ENCODE data around the gene CFAP107. TPM values are rescaled to one million over a fixed set of nuclear protein-coding genes. Genes with fewer than 3 reads are reported as not detected.

Gene CFAP107
- total RNA-seq, 1 donor from 2014 or later = not detected

- no peak overlapping the region for H3K4me3 Mint-ChIP-seq
- H3K4me2 ChIP-seq = no peak overlapping the region
- H3K36me3 Mint-ChIP-seq = no peaks in the 10 kb centered on the region
- no peaks in the 10 kb centered on the region for H4K20me1 ChIP-seq (ENCODE audit: low read depth)
- H3K9me3 ChIP-seq (ENCODE audit: low read depth) = no peaks in the 10 kb centered on the region
- no peaks in the 10 kb centered on the region for H3K4me1 ChIP-seq
- H3K9ac ChIP-seq = no peak overlapping the region
- H3K79me2 ChIP-seq (ENCODE audit: low read depth) = no peaks in the 10 kb centered on the region
- H3K4me3 ChIP-seq = no peak overlapping the region
- no peaks in the 10 kb centered on the region for H3K9me3 Mint-ChIP-seq
- H3K27me3 ChIP-seq = no peaks in the 10 kb centered on the region
- peak; percentile 55 for TF ChIP-seq CTCF (IDR thresholded peaks at IDR 0.05)
- TF ChIP-seq EZH2phosphoT487 (IDR thresholded peaks at IDR 0.05) = no peak
- TF ChIP-seq EZH2 (IDR thresholded peaks at IDR 0.05) = no peak
- H3K36me3 ChIP-seq = no peaks in the 10 kb centered on the region
- H3K27ac ChIP-seq = no peak overlapping the region
- H3F3A ChIP-seq (ENCODE audit: low read depth) = no peaks in the 10 kb centered on the region
- peak; percentile 62 for DNase-seq (ENCODE audit: low spot score)
- no peaks in the 10 kb centered on the region for H3K4me1 Mint-ChIP-seq
- no peak overlapping the region for H2AFZ ChIP-seq (replicated peaks)
- no peak overlapping the region for H3K27ac Mint-ChIP-seq
- H3K27me3 Mint-ChIP-seq (ENCODE audit: insufficient read depth, low read depth) = peaks cover 8% of the 10 kb centered on the region
These were observed 14.3 kb downstream of the CFAP107 start for GRCh38 chr1:12760256-12760795.

- H3K79me2 ChIP-seq (ENCODE audit: low read depth) = no peaks in the 10 kb centered on the region
- Mint-ChIP-seq H3K36me3 (no peaks in the 10 kb centered on the region), H3K4me1 (no peaks in the 10 kb centered on the region), H3K27ac (no peak overlapping the region), H3K9me3 (no peaks in the 10 kb centered on the region), H3K4me3 (no peak overlapping the region), H3K27me3 (ENCODE audit: insufficient read depth, low read depth) (peaks cover 5% of the 10 kb centered on the region)
- no peaks in the 10 kb centered on the region for H3K9me3 ChIP-seq (ENCODE audit: low read depth)
- H3K9ac ChIP-seq = no peak overlapping the region
- no peaks in the 10 kb centered on the region for H3F3A ChIP-seq (ENCODE audit: low read depth)
- H3K27ac ChIP-seq = no peak overlapping the region
- no peak for DNase-seq (ENCODE audit: low spot score)
- H3K36me3 ChIP-seq = no peaks in the 10 kb centered on the region
- TF ChIP-seq EZH2 (IDR thresholded peaks at IDR 0.05) (no peak), EZH2phosphoT487 (IDR thresholded peaks at IDR 0.05) (no peak), CTCF (IDR thresholded peaks at IDR 0.05) (no peak)
- H2AFZ ChIP-seq (replicated peaks) = no peak overlapping the region
- H3K4me2 ChIP-seq = no peak overlapping the region
- no peaks in the 10 kb centered on the region for H3K27me3 ChIP-seq
- H3K4me3 ChIP-seq = no peak overlapping the region
- H3K4me1 ChIP-seq = no peaks in the 10 kb centered on the region
- H4K20me1 ChIP-seq (ENCODE audit: low read depth) = no peaks in the 10 kb centered on the region
These were observed 15.8 kb downstream of the CFAP107 start for GRCh38 chr1:12761781-12762180.

GRCh38 chr1:12762766-12763165, 16.8 kb downstream of the CFAP107 start:
- Histone ChIP-seq H3K27me3 (no peaks in the 10 kb centered on the region), H3K27ac (no peak overlapping the region)
- peaks cover 5% of the 10 kb centered on the region for H3K27me3 Mint-ChIP-seq (ENCODE audit: insufficient read depth, low read depth)

More at GRCh38 chr1:12762766-12763165, 16.8 kb downstream of the CFAP107 start:
- Histone ChIP-seq H3K9ac (no peak overlapping the region), H4K20me1 (ENCODE audit: low read depth) (no peaks in the 10 kb centered on the region), H3K79me2 (ENCODE audit: low read depth) (no peaks in the 10 kb centered on the region), H3K9me3 (ENCODE audit: low read depth) (no peaks in the 10 kb centered on the region), H3K4me3 (no peak overlapping the region), H3K4me2 (no peak overlapping the region), H3F3A (ENCODE audit: low read depth) (no peaks in the 10 kb centered on the region), H2AFZ (replicated peaks) (no peak overlapping the region), H3K36me3 (no peaks in the 10 kb centered on the region), H3K4me1 (no peaks in the 10 kb centered on the region)
- Mint-ChIP-seq H3K4me3 (no peak overlapping the region), H3K4me1 (no peaks in the 10 kb centered on the region), H3K36me3 (no peaks in the 10 kb centered on the region), H3K9me3 (no peaks in the 10 kb centered on the region), H3K27ac (no peak overlapping the region)
- TF ChIP-seq EZH2 (IDR thresholded peaks at IDR 0.05) = no peak
- TF ChIP-seq CTCF (IDR thresholded peaks at IDR 0.05) = no peak
- no peak for TF ChIP-seq EZH2phosphoT487 (IDR thresholded peaks at IDR 0.05)
- no peak for DNase-seq (ENCODE audit: low spot score)
